HT1080 (cell line): ENCODE results near the gene ANKRD10. TPM values are rescaled to one million over a fixed set of nuclear protein-coding genes. Genes with fewer than 3 reads are reported as not detected.
"Not testable (repeated sequence)": the region's sequence is repeated elsewhere in the genome, so short reads cannot be mapped to it uniquely, and the experiment has no call there.

Experiments
- DNase-seq: peaks from one replicate; pipeline ENCODE4 v3.0.0-alpha.2; 2015; ENCODE audit warnings: low read depth
- polyA plus RNA-seq, 2 experiments: library from polyadenylated mRNA; depleted of rRNA; stranded (reverse); fragments of >200 nt; gene quantifications; 2 replicates each; pipeline ENCODE4 v1.2.3, GENCODE V29; 2015
- total RNA-seq: library from RNA; depleted of rRNA; stranded (reverse); fragments of >200 nt; shearing (Covaris generic); gene quantifications from 2 replicates; pipeline ENCODE4 v1.2.3, GENCODE V29; 2014; rRNA removed

ANKRD10 gene
- 47.4 and 59.7 TPM in 2 replicates for total RNA-seq
- 18.0 and 22.2 TPM in 2 replicates for polyA plus RNA-seq (2015; cell fraction: cytosol; rRNA removed)
- polyA plus RNA-seq (2015; cell fraction: nucleus; rRNA removed): 139 and 168 TPM in 2 replicates

- peak; percentile 99 for DNase-seq
Measured at GRCh38 chr13:110915057-110915873, at the start of gene ANKRD10. Gene ANKRD10, minus strand, starts transcription at chr13:110915069. Its CDS starts 135 bp downstream, at chr13:110914934.

GRCh38 chr13:110964229-110965037 is 49.6 kb upstream of the ANKRD10 start:
- DNase-seq: no peak

GRCh38 chr13:110963554-110963970 is 48.7 kb upstream of the ANKRD10 start:
- DNase-seq: no peak

- DNase-seq: no peak
Measured at GRCh38 chr13:110961959-110962358, 47.1 kb upstream of the ANKRD10 start.

DNA sequence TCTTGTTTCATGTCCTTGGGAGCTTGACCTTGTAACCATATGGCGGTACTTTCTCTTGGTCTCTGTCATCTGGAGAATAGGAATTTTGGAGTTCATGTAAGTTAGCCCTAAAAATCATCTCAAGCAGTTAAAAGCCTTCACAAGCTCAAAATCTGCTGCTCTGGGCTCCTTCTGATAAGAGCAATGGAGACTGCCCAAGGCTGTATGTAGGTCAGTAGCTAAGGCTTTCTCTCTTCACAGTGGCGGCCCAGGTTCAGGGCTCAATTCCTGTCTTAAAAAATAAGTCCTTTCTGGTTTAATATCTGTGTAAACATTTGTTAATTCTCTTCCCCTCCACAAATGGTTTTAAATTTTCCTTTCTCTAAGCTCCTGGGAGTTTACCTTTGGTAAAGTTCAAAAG is 45.3 kb upstream of the ANKRD10 start:
- no peak for DNase-seq

DNA sequence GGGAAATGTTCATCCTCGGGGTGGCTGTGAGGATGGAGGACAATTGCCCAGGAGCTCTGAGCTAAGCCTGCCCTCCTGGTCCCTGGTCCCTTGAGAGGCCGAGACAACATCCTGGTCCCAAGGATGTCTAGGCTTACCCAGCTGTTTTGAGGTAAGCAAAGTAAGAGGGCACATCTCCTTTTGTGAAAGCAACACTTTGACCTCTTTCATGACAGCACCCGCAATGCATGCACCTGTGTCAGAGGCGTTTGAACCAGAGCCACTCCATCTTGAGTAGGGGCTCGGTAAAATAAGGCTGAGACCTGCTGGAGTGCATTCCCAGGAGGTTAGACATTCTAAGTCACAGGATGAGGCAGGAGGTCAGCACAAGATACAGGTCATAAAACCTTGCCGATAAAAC is 43.1 kb upstream of the ANKRD10 start:
- no peak for DNase-seq

DNA sequence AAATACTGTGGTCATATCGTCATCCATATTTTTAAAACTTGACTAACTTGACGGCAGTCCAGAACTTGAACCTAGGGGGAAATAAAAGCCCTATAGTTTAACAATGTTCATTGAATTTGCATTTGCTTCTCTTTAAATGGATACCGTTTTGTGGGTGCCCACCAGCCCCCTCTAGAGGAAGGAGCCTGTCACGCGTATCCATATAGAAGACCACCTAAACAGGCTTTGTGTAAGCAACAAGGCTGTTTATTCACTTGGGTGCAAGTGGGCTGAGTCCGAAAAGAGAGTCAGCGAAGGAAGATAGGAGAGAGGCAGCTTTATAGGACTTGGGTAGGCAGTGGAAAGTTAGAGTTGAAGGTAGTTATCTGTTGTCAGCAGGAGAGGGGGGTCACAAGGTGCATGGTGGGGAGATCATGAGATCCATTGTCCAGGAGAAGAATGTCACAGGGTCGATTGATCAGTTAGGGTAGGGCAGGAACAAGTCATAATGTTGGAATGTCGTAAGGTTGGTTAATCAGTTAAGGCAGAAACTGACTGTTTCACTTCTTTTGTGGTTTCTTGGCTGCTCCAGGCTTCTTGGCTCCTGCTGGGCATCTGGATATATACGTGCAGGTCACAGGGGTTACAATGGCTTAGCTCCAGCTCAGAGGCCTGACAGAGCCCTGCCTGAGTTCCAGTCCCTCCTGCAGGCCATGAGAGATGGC is 42.5 kb upstream of the ANKRD10 start:
- DNase-seq: peak; percentile 39

DNA sequence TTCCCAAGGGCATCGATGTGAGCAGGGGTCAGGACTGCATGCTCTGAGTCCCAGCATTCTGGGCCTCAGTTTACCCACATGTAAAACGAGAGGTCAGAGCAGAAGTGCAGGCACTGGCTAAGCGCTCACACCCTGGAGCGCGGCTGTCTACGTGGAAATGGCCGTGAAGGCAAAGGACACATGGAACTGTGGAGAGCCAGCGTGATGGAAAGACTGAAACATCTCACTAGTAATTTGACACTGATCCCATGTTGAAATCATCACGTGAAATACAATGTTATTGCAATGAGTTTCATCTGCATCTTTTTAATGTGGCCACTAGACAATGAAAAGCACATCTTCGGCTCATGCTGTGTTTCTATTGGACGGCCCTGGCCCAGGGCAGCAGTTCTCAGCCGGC is 41.3 kb upstream of the ANKRD10 start:
- not testable (repeated sequence) for DNase-seq

- not testable (repeated sequence) for DNase-seq
Measured at GRCh38 chr13:110955608-110956007, 40.7 kb upstream of the ANKRD10 start.

GRCh38 chr13:110955072-110955503 is 40.2 kb upstream of the ANKRD10 start:
- DNase-seq: peak; percentile 99

DNA sequence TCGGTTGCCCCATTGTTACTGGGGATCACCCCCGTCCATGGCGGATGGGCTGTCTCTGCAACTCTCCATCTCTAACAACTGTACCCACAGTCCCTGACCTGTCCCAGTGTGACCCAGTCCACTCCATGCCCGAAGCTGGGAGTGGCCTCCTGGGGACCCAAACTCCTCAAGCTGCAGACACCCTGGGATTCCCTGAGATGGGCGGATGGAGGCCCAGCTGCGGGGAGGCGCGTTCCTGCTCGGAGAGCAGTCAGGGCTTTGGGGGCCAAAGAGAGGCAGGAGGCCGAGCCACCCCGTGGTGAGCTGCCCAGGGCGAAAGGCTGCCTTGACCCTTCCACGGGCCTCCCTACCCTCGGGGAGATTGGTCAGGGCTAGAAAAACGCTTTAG is 39.7 kb upstream of the ANKRD10 start:
- not testable (repeated sequence) for DNase-seq

DNA sequence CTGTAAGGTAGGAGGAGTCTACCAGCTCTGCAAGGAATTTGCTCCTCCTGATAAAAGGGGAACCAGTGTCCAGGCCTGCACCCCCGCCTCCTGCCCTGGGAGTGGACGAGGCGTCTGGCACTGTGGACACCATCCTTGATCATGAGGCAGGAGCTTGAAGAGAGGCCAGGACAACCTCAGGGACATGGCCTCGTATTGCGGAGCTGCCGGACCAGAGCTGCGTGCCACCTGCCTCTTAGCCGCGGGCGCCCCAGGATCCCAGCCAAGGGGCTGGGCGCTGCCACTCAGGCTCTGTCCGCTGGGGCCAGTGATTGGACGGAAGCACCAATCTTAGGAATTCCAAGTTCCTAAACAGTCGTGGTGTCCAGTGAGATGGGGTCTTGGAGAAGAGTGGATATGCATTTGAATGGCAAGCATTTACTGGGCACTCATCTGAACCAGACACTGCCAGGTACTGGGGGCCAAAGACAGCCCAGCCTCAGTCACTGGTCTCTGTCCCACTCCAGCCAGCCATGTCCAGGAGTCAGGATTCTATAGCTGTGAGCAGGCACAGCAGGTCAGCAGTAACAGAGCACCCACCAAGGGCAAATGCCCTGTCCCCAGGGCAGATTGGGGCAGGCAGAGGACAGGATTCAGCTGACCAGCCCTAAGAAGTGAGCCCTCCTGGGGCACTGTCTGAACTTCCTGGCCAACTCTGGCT is 39.1 kb upstream of the ANKRD10 start:
- no peak for DNase-seq

- DNase-seq: no peak
Measured at GRCh38 chr13:110953416-110953815, 38.5 kb upstream of the ANKRD10 start.

DNA sequence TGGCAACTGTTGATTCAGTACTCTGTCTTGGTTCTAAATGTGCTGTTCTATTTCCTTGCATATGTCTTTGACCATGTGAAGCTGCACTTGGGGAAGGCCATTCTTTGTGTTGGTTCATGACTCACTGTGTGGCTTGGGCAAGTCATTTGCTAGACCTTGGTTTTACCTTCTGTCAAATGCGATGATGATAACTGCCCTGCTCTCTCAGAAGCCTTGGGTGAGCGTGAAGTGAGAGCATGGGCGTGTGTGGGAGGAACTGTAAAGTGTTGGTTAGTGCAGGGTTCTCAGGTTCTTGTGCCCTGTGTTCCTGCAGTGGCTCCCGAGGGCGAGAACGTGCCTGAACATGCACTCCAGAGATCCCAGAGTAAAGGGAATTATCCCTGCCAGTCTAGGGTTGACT is 37.3 kb upstream of the ANKRD10 start:
- not testable (repeated sequence) for DNase-seq

- DNase-seq: no peak
Measured at GRCh38 chr13:110950819-110951570, 36.1 kb upstream of the ANKRD10 start.

DNA sequence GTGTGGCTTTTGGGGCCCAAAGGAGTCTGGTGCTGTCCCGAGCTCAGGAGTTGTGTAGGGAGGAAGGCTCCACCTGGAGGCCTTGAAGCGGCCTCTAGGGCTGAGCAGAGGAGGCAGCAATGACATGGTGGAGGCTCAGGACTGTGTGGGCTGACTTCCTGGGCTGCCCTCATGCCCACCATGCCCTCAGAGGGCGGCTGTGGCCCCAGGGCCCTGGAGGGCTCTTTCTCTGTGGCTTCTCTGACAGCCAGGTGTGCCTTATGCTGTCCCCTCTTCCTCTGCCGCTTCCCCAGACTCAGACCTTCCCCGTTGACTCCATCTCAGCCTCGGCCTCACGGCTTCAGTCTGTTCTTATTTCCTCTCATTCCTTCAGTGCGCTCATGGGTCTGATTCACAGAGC is 35.5 kb upstream of the ANKRD10 start:
- DNase-seq: no peak

DNA sequence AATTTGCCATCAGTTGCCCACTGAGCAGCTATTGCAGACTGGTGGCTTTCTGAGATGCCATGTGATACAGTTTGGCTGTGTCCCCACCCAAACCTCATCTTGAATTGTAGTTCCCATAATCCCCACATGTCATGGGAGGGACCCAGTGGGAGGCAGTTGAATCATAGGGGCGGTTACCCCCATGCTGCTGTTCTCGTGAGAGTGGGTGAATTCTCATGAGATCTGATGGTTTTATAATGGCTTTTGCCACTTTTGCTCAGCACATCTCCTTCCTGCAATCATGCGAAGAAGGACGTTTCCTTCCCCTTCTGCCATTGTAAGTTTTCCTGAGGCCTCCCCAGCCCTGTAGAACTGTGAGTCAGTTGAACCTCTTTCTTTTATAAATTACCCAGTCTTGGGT is 34.8 kb upstream of the ANKRD10 start:
- DNase-seq: no peak

GRCh38 chr13:110949116-110949515 is 34.2 kb upstream of the ANKRD10 start:
- no peak for DNase-seq

DNA sequence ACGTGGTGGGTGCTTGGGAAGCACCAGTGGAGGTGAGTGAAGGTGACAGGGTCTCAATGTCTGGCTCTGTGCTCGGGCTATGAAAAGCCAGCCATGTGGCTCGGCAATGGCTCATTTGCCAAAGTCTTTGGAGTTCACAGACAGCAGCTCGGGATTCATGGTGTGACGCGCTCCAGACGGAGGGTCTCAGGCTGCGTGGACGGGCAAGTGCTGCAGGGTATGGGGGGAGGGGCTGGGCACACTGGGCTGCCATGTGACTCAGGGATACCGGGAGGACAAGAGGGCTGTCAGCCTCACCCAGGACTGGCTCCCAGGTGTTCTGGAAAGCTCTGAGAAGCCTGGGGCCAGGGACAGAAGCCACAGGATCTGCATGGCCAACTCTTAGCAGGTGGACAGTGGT is 32.5 kb upstream of the ANKRD10 start:
- not testable (repeated sequence) for DNase-seq

GRCh38 chr13:110945928-110946570 is 31.2 kb upstream of the ANKRD10 start:
- no peak for DNase-seq
